ENCODE measurements around the gene P2RY8. TPM values are rescaled to one million over a fixed set of nuclear protein-coding genes. Genes with fewer than 3 reads are reported as not detected.

The P2RY8 gene
- total and polyA plus RNA-seq, 4 donors = 0.31 to 5.5 (median 3.0) TPM

Other genes with a start within 250 kb of the P2RY8 start
- gene IL3RA, start 200.4 kb downstream of the P2RY8 start, total RNA-seq = 10 to 100 TPM in 1 of 2 donors, 1 to 10 TPM in 1; 6.3 to 21.9 TPM
- under 1 TPM in 1 of 2 donors, not detected in 1; 0.95 TPM for gene IL3RA, start 200.4 kb downstream of the P2RY8 start, polyA plus RNA-seq
- 100 to 1,000 TPM; 207 to 212 TPM for gene SLC25A6, start 145.1 kb downstream of the P2RY8 start, total RNA-seq
- gene SLC25A6, start 145.1 kb downstream of the P2RY8 start, polyA plus RNA-seq = 100 to 1,000 TPM; 316 to 348 TPM
- gene ASMTL, start 84.3 kb downstream of the P2RY8 start, total RNA-seq = 10 to 100 TPM; 31.3 to 32.3 TPM
- gene ASMTL, start 84.3 kb downstream of the P2RY8 start, polyA plus RNA-seq = 10 to 100 TPM; 26.7 to 56.1 TPM
- 10 to 100 TPM; 33.0 to 53.7 TPM for gene AKAP17A, start 54.4 kb upstream of the P2RY8 start, total RNA-seq
- 10 to 100 TPM in 1 of 2 donors, 1 to 10 TPM in 1; 8.3 to 50.4 TPM for gene AKAP17A, start 54.4 kb upstream of the P2RY8 start, polyA plus RNA-seq
- 1 to 10 TPM in 1 of 2 donors, under 1 TPM in 1; 0.69 to 1.3 TPM for gene ASMT, start 77.9 kb upstream of the P2RY8 start, total RNA-seq
- gene ASMT, start 77.9 kb upstream of the P2RY8 start, polyA plus RNA-seq = 1 to 10 TPM in 1 of 2 donors, not detected in 1; 6.9 TPM

Data from aorta (tissue), 4 donors.